ENCODE measurements around the gene TRMT112. TPM values are rescaled to one million over a fixed set of nuclear protein-coding genes. Genes with fewer than 3 reads are reported as not detected.

The TRMT112 gene
- total and polyA plus RNA-seq, 2 donors (not counting 1 experiment from before 2014, with no cell fraction given), result 161 to 248 TPM

- peaks cover 45% of the 10 kb centered on the region for H3K27me3 ChIP-seq (ENCODE audit: control insufficient read depth, insufficient read depth, low read length)
- no peaks in the 10 kb centered on the region for H3K9me3 ChIP-seq (ENCODE audit: control insufficient read depth, insufficient read depth, low read depth, low read length)
Measured at GRCh38 chr11:64291262-64291751, 26.1 kb downstream of the TRMT112 start, which contains the start of gene KCNK4. Gene KCNK4, plus strand, starts transcription at chr11:64291302. Its CDS starts 1,717 bp downstream, at chr11:64293019.

GRCh38 chr11:64290352-64291261 is 26.8 kb downstream of the TRMT112 start:
- no peaks in the 10 kb centered on the region for H4K20me1 ChIP-seq (ENCODE audit: control insufficient read depth, extremely low read depth, insufficient read depth, low read length)
- H3K9me3 ChIP-seq (ENCODE audit: control insufficient read depth, insufficient read depth, low read depth, low read length), result no peaks in the 10 kb centered on the region
- DNase-seq (ENCODE audit: low read depth in 2 of 2), result no peak
- no peak overlapping the region for H3K27ac ChIP-seq (ENCODE audit: insufficient read depth, low read length)
- peaks cover 7% of the 10 kb centered on the region for H3K4me1 ChIP-seq (ENCODE audit: control insufficient read depth, extremely low read depth, insufficient read depth, low read length)
- no peak overlapping the region for H3K4me3 ChIP-seq (replicated peaks in 1 of 4; ENCODE audit: control extremely low read depth in 1 of 4, insufficient read depth in 1 of 4, low read depth in 3 of 4, low read length in 4 of 4)
- H3K27me3 ChIP-seq (ENCODE audit: control insufficient read depth, insufficient read depth, low read length), result peaks cover 38% of the 10 kb centered on the region
- H3K4me2 ChIP-seq (ENCODE audit: extremely low read depth, insufficient read depth, low read length), result no peak overlapping the region
- H2AFZ ChIP-seq (ENCODE audit: low read length), result no peak overlapping the region
- no peaks in the 10 kb centered on the region for H3K79me2 ChIP-seq (ENCODE audit: control insufficient read depth, insufficient read depth, low read length)
- H3K9ac ChIP-seq (ENCODE audit: insufficient read depth, low read length), result no peak overlapping the region
- no peaks in the 10 kb centered on the region for H3K36me3 ChIP-seq (ENCODE audit: control insufficient read depth, insufficient read depth, low read length)
- TF ChIP-seq CTCF (conservative IDR thresholded peaks at IDR 0.05 in 1 of 2, IDR thresholded peaks at IDR 0.05 in 1 of 2; ENCODE audit: low read depth in 1 of 2, low read length in 2 of 2), result no peak
- TF ChIP-seq EZH2 (IDR thresholded peaks at IDR 0.05; ENCODE audit: low read length, missing control alignments), result peak; percentile 65

More at GRCh38 chr11:64291262-64291751, 26.1 kb downstream of the TRMT112 start, which contains the start of gene KCNK4:
- Histone ChIP-seq H3K27ac (ENCODE audit: insufficient read depth, low read length) (no peak within 1 kb of the TSS), H4K20me1 (ENCODE audit: control insufficient read depth, extremely low read depth, insufficient read depth, low read length) (no peaks in the 10 kb centered on the region), H3K9ac (ENCODE audit: insufficient read depth, low read length) (no peak within 1 kb of the TSS), H3K79me2 (ENCODE audit: control insufficient read depth, insufficient read depth, low read length) (no peaks in the 10 kb centered on the region), H2AFZ (ENCODE audit: low read length) (no peak within 1 kb of the TSS), H3K36me3 (ENCODE audit: control insufficient read depth, insufficient read depth, low read length) (no peaks in the 10 kb centered on the region), H3K4me3 (replicated peaks in 1 of 4; ENCODE audit: control extremely low read depth in 1 of 4, insufficient read depth in 1 of 4, low read depth in 3 of 4, low read length in 4 of 4) (peak within 1 kb of the TSS in 1 of 4 experiments; percentile 30), H3K4me1 (ENCODE audit: control insufficient read depth, extremely low read depth, insufficient read depth, low read length) (peaks cover 2% of the 10 kb centered on the region), H3K4me2 (ENCODE audit: extremely low read depth, insufficient read depth, low read length) (peak within 1 kb of the TSS; percentile 51)
- TF ChIP-seq CTCF (conservative IDR thresholded peaks at IDR 0.05 in 1 of 2, IDR thresholded peaks at IDR 0.05 in 1 of 2; ENCODE audit: low read depth in 1 of 2, low read length in 2 of 2) (no peak), EZH2 (IDR thresholded peaks at IDR 0.05; ENCODE audit: low read length, missing control alignments) (no peak)
- no peak for DNase-seq (ENCODE audit: low read depth in 2 of 2)

GRCh38 chr11:64289002-64289564 is 28.3 kb downstream of the TRMT112 start:
- TF ChIP-seq CTCF (conservative IDR thresholded peaks at IDR 0.05 in 1 of 2, IDR thresholded peaks at IDR 0.05 in 1 of 2; ENCODE audit: low read depth in 1 of 2, low read length in 2 of 2) (no peak), EZH2 (IDR thresholded peaks at IDR 0.05; ENCODE audit: low read length, missing control alignments) (no peak)
- H3K4me1 ChIP-seq (ENCODE audit: control insufficient read depth, extremely low read depth, insufficient read depth, low read length), result peaks cover 7% of the 10 kb centered on the region
- H3K79me2 ChIP-seq (ENCODE audit: control insufficient read depth, insufficient read depth, low read length), result peaks cover 2% of the 10 kb centered on the region
- no peak for DNase-seq (ENCODE audit: low read depth in 2 of 2)
- H3K36me3 ChIP-seq (ENCODE audit: control insufficient read depth, insufficient read depth, low read length), result no peaks in the 10 kb centered on the region
- H3K4me3 ChIP-seq (replicated peaks in 1 of 4; ENCODE audit: control extremely low read depth in 1 of 4, insufficient read depth in 1 of 4, low read depth in 3 of 4, low read length in 4 of 4), result no peak overlapping the region
- no peak overlapping the region for H3K4me2 ChIP-seq (ENCODE audit: extremely low read depth, insufficient read depth, low read length)
- H3K27me3 ChIP-seq (ENCODE audit: control insufficient read depth, insufficient read depth, low read length), result peaks cover 30% of the 10 kb centered on the region
- H3K9ac ChIP-seq (ENCODE audit: insufficient read depth, low read length), result no peak overlapping the region
- no peak overlapping the region for H2AFZ ChIP-seq (ENCODE audit: low read length)
- H3K27ac ChIP-seq (ENCODE audit: insufficient read depth, low read length), result no peak overlapping the region
- no peaks in the 10 kb centered on the region for H3K9me3 ChIP-seq (ENCODE audit: control insufficient read depth, insufficient read depth, low read depth, low read length)
- no peaks in the 10 kb centered on the region for H4K20me1 ChIP-seq (ENCODE audit: control insufficient read depth, extremely low read depth, insufficient read depth, low read length)
